GM18526 (cell line): ENCODE results near the gene FAM89B.

Experiments used
- POLR2A ChIP-seq: IDR thresholded peaks from 3 replicates; pipeline ENCODE4 v1.6.1; 2011; ENCODE audit not compliant: insufficient read length; ENCODE audit errors: extremely low read depth

FAM89B gene

GRCh38 chr11:65537620-65538231 lies 34.6 kb upstream of the FAM89B start:
- TF ChIP-seq POLR2A = no peak

GRCh38 chr11:65538232-65538914 lies 34.0 kb upstream of the FAM89B start:
- no peak for TF ChIP-seq POLR2A

GRCh38 chr11:65538915-65539743 lies 33.2 kb upstream of the FAM89B start:
- no peak for TF ChIP-seq POLR2A

GRCh38 chr11:65539744-65540289 lies 32.5 kb upstream of the FAM89B start:
- no peak for TF ChIP-seq POLR2A

- peak; percentile 55 for TF ChIP-seq POLR2A
Observed at GRCh38 chr11:65540290-65541092, 31.8 kb upstream of the FAM89B start.

- no peak for TF ChIP-seq POLR2A
Observed at GRCh38 chr11:65541093-65541982, 31.0 kb upstream of the FAM89B start.

GRCh38 chr11:65542738-65543390 lies 29.5 kb upstream of the FAM89B start:
- no peak for TF ChIP-seq POLR2A

GRCh38 chr11:65545853-65546216 lies 26.5 kb upstream of the FAM89B start:
- TF ChIP-seq POLR2A = no peak

- TF ChIP-seq POLR2A = peak; percentile 42
Observed at GRCh38 chr11:65546217-65546958, 25.9 kb upstream of the FAM89B start.

GRCh38 chr11:65547446-65548125 lies 24.8 kb upstream of the FAM89B start:
- no peak for TF ChIP-seq POLR2A

- TF ChIP-seq POLR2A = no peak
Observed at GRCh38 chr11:65548395-65548794, 23.9 kb upstream of the FAM89B start.

- TF ChIP-seq POLR2A = no peak
Observed at GRCh38 chr11:65549096-65549495, 23.2 kb upstream of the FAM89B start.

- no peak for TF ChIP-seq POLR2A
Observed at GRCh38 chr11:65551572-65552387, 20.6 kb upstream of the FAM89B start.
